Breast epithelium (tissue), 3 donors: ENCODE data around the gene HOMER1.

Source experiments
- CTCF ChIP-seq, 3 donors: fragments of 450-650 bp; IDR thresholded peaks; one replicate each; pipeline ENCODE4 v1.5.1; 2016 to 2017; ENCODE audit warnings: antibody characterized with exemption in 3 of 3, mild to moderate bottlenecking in 3 of 3, moderate library complexity in 3 of 3
- POLR2A ChIP-seq: fragments of 450-650 bp; IDR thresholded peaks from one replicate; pipeline ENCODE4 v1.6.1; 2016; ENCODE audit warnings: antibody characterized with exemption, mild to moderate bottlenecking, moderate library complexity

- no peak for TF ChIP-seq CTCF (IDR thresholded peaks at IDR 0.05)
- no peak for TF ChIP-seq POLR2A
Measured at GRCh38 chr5:79507251-79508205, 6.4 kb downstream of the HOMER1 start.
